IPS-18a (cell line): ENCODE data around the gene HOXA5.

Source experiments
- H3K27ac ChIP-seq: one replicate; pipeline ENCODE4 v1.5.1; 2013; ENCODE audit warnings: low read length
- H3K27me3 ChIP-seq: one replicate; pipeline ENCODE4 v1.6.1; 2013; ENCODE audit warnings: mild to moderate bottlenecking, low read length; ENCODE audit not compliant: control insufficient read depth, insufficient read depth
- H3K36me3 ChIP-seq: one replicate; pipeline ENCODE4 v1.6.1; 2013; ENCODE audit warnings: low read depth, low read length; ENCODE audit not compliant: control insufficient read depth
- H3K4me1 ChIP-seq: one replicate; pipeline ENCODE4 v1.6.1; 2013; ENCODE audit warnings: low read depth, low read length; ENCODE audit not compliant: control insufficient read depth
- H3K4me3 ChIP-seq: one replicate; pipeline ENCODE4 v1.5.1; 2013; ENCODE audit warnings: low read length
- H3K9ac ChIP-seq: one replicate; pipeline ENCODE4 v1.6.1; 2013; ENCODE audit warnings: mild to moderate bottlenecking, low read length, moderate library complexity
- H3K9me3 ChIP-seq: one replicate; pipeline ENCODE4 v1.6.1; 2013; ENCODE audit warnings: low read depth, low read length; ENCODE audit not compliant: control insufficient read depth

Gene HOXA5

DNA sequence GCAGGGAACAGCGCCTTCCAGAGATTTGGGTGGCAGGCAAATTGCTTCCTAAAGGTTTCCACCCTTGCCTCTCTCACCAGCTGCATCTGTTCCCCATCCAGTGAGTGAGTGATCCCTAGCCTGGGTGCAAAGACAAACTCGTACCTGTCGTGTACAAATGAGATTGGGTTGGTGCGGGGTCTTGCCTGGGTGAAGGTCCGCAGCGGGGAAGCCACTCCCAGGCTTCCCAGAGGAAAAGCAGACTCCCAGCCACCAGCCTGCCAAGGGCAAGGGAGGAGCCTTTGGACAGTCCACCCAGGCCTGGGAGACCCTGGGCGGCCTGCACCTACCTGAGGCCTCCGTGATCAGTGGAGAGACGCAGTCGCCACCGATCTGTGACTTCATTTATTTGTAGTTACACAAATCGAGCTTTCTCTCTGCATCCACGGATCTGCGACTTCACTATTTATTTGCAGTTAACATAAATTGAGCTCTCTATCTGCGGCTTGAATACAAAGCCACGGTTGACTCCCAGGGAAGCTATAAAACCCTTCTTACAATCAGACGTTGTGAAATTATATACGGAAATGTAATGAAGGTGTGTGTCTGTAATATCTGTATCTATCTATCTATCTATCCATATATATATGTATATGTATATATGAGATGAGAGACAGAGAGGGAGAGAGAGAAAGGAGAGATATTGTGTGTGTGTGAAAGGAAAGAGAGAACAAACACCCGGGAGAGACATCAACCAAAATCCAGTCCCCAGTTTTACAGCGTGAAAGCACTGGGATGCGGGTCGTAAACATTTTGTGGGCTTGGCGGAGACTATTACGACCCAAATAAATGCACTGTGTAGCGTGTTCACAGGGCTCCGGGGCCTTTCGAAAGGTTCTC, 16.0 kb upstream of the HOXA5 start:
- Histone ChIP-seq H3K27ac (no peak overlapping the region), H3K36me3 (no peaks in the 10 kb centered on the region), H3K9me3 (no peaks in the 10 kb centered on the region), H3K4me3 (no peak overlapping the region), H3K4me1 (peaks cover 3% of the 10 kb centered on the region), H3K27me3 (peaks cover 100% of the 10 kb centered on the region), H3K9ac (no peak overlapping the region)

DNA sequence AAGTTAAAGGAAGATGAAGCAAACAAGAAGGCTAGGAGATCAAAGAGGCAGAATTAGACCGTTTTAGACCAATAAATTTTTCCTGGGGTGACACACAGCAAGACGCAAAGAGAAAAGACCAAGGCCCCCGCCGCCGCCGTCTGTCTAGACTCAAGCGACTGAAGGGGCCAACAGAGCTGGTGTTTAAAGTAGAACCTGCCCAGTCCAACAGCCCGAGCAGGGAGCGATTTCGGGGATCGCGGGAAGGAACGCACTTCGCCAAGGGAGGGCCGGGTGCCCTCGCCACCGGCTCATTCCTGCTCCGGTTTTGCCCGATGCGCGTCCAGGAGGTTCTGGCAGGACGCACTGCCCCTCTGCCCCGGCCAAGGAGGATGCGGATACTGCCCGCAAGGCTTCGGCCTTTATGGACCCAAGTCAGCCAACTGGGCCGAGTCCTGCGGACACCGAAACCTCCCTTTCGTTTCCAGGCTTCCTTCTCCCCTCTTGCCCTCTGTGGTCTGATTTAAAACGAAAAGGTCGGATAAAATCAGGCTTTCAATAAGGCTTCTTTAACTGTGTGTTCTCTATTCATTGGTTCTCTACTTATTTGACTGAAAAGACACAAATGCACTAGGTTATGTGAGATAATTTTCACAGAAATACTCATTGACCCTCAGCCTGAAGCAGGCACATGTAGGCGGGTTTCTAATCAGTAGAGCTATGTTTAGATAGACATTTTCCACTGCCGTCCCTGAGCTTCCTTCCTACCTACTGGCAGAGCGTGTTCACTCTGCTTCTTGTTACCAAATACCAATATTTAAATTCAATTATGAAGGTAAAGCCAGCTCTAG, 15.2 kb upstream of the HOXA5 start:
- Histone ChIP-seq H3K9me3 (no peaks in the 10 kb centered on the region), H3K9ac (no peak overlapping the region)

DNA sequence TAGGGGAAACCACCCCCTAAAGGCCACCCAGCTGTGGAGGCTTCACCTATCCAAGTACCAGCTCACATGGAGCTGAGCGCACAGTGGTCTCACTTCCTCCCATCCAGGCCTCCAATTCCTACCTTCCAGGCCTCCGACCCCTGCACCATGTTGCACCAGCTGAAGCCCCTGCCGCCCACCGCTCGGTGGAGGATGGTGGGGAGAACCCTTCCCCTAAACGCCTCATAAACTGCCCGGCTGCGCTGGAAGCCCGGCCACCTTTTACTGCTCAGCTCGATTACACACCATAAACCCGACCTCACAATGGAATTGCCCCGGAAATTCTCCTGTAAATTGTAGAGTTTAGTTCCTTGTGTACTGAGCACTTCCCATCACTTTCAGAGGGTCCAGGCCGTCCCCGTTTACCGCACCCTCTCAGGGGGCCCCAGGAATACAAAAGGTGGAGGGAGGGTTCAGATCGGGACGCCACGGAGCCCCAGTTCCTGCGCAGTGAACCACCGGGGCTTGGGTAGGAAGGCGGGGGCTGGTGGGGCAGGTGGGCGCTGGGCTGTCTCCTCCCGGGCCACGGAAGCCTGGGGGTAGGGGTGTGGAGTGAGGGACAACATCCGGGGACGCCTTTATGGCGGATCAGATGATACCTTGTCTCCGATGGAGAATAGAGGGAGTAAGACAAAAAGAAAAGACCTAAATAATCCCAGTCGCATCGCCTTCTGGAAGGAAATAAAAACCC, 14.4 kb upstream of the HOXA5 start:
- Histone ChIP-seq H3K27me3 (peaks cover 100% of the 10 kb centered on the region), H3K36me3 (no peaks in the 10 kb centered on the region), H3K9me3 (no peaks in the 10 kb centered on the region), H3K4me3 (no peak overlapping the region), H3K9ac (no peak overlapping the region), H3K4me1 (peaks cover 3% of the 10 kb centered on the region), H3K27ac (no peak overlapping the region)

More for the DNA sequence above, 15.2 kb upstream of the HOXA5 start:
- Histone ChIP-seq H3K4me1 (peaks cover 3% of the 10 kb centered on the region), H3K36me3 (no peaks in the 10 kb centered on the region), H3K27ac (no peak overlapping the region), H3K27me3 (peaks cover 100% of the 10 kb centered on the region), H3K4me3 (no peak overlapping the region)

DNA sequence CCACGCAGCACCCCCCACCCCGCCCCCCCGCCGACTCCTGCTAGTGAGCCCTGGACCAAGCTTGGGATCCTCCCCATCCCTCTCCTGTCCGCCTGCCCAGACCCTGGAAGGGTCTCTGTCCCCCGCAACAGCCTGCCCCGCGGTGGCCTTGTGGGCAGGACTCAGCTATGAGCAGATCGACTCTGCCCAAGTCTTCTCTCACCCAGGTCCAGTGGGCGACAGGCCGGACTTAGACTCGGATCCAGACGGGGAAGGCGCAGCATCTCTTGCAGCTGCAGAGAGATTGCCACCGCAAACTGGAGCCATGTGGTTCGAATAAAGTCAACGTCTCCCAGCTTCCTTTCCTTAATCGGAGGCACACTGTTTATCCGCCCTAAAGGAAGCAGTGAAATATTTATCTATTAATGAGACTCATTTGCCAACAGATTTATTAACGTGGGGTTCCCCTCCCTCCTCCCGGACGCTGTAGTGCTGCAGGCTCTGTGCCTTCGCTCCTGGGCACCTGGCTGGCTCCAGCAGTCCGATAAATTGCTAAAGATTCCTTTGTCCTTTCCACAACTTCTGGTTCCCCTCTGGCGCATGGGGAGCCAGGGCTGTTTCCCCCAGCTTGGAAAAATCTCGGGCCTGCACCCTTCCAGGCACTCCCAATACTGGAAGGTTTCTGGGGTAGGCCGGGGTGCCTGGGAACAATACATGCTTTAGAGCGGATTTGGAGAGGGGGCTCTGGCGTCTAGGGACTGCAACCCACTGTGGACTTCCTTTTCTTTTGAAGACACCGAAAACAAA, 13.6 kb upstream of the HOXA5 start:
- Histone ChIP-seq H3K4me3 (no peak overlapping the region), H3K9me3 (no peaks in the 10 kb centered on the region), H3K4me1 (peaks cover 3% of the 10 kb centered on the region), H3K27ac (no peak overlapping the region), H3K36me3 (no peaks in the 10 kb centered on the region), H3K9ac (no peak overlapping the region), H3K27me3 (peaks cover 100% of the 10 kb centered on the region)

DNA sequence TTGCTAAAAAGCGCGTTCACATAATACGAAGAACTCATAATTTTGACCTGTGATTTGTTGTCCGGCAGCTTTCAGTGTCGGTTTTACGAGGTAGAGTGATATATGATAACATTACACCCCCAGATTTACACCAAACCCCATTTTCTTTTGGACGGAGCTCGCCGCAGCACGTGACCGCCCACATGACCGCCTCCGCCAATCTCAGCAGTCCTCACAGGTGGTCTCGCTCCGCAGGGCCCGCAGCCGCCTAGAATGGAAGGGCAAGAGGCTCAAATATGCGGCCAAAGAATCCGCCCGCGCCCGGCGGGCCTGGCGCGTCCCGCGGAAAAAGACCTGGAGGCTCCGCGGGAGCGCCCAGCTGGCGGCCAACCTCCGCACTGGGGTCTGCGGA, 13.0 kb upstream of the HOXA5 start, which contains the start of gene HOXA7:
Gene HOXA7, minus strand, starts transcription at position 168 of the 391 bp plus-strand sequence. Its CDS starts 130 bp downstream, at position 38.
- H3K27ac ChIP-seq: no peak within 1 kb of the TSS

DNA sequence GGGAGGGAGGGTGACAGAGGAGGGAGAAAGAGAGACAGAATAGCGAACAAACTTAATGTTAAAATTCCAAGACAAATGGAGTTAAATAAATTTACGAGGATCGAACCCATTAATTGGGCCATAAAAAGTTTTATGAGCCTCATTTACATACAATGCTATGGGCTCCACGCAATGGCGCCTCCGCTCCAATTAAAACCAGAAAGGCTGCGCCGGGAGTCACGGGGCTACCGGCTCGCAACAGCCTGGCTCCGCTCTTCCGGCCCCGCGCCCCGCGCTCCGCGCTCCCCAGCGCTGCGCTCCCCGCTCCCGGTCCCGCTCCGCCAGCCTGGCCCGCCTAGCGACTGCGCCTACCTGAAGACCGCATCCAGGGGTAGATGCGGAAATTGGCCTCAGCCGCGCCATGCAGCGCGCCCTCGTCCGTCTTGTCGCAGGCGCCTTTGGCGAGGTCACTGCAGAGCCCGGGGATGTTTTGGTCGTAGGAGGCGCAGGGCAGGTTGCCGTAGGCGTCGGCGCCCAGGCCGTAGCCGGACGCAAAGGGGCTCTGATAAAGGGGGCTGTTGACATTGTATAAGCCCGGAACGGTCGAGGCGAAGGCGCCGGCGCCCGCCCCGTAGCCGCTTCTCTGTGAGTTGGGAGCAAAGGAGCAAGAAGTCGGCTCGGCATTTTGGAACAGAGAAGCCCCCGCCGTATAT, 12.5 kb upstream of the HOXA5 start:
- no peak overlapping the region for H3K27ac ChIP-seq
- peak overlapping the region; percentile 51 for H3K4me3 ChIP-seq
- H3K9ac ChIP-seq: no peak overlapping the region
- H3K9me3 ChIP-seq: no peaks in the 10 kb centered on the region
- no peaks in the 10 kb centered on the region for H3K36me3 ChIP-seq
- peaks cover 3% of the 10 kb centered on the region for H3K4me1 ChIP-seq
- peaks cover 100% of the 10 kb centered on the region for H3K27me3 ChIP-seq

More for the DNA sequence above, 13.0 kb upstream of the HOXA5 start, which contains the start of gene HOXA7:
- H3K4me1 ChIP-seq: peaks cover 3% of the 10 kb centered on the region
- H3K9me3 ChIP-seq: no peaks in the 10 kb centered on the region
- H3K4me3 ChIP-seq: peak within 1 kb of the TSS; percentile 51
- no peaks in the 10 kb centered on the region for H3K36me3 ChIP-seq
- H3K27me3 ChIP-seq: peaks cover 100% of the 10 kb centered on the region
- no peak within 1 kb of the TSS for H3K9ac ChIP-seq

DNA sequence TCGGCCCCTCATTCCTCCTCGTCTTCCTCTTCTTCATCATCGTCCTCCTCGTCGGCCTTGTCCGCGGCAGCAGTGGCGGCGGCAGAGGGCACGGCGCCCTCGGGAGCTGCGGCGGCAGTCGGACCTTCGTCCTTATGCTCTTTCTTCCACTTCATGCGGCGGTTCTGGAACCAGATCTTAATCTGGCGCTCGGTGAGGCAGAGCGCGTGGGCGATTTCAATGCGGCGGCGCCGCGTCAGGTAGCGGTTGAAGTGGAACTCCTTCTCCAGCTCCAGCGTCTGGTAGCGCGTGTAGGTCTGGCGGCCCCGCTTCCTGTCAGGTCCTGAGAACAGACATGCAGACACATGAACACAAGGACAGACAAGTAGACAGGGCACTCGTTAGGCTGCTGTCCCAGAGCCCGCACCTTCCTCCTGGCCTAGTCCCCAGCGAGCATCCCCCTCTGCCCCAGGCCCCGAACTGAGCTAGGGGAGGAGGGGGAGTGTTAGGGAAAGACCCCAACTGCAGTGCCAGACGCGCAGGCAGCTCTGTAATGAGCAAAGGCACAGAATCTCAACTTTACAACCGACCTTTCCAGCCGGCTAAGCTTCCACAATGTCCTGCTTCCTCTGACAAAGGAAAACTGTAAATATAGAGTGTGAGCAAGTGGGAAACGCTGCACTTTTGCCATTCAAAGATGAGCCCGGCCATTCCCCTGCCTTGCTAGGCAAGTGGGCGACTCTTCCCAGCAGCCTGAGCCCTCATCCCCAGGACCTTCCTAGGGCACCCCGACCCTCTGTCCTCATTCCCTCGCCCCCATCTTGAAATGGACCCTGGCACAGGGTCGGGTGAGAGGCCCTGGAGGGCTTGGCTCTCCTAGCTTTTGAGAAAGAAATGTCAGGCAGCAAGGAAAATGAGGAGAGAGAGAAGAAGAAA, 11.7 kb upstream of the HOXA5 start:
- Histone ChIP-seq H3K9me3 (no peaks in the 10 kb centered on the region), H3K27ac (no peak overlapping the region), H3K27me3 (peaks cover 100% of the 10 kb centered on the region), H3K36me3 (no peaks in the 10 kb centered on the region), H3K9ac (no peak overlapping the region), H3K4me3 (no peak overlapping the region), H3K4me1 (peaks cover 3% of the 10 kb centered on the region)

DNA sequence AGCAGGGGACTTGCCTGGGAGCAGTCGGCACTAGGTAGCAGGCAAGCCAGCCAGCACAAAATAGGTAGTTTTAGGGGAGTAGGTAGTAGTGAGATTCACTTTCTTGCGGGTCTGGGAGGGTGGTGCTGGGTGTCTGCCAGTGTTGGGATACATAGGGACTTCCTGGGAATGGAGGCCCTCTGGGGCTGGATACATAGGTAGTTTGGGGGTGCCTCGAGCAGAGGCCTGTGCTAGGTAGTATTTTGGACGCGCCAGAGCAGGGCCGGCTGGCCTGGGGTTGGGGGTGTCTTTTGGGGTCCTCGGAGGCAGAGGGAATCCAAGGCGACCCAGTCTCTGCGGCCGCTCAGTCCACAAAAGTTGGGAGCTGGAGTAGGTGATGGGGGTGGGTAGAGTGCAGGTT, 10.9 kb upstream of the HOXA5 start:
- Histone ChIP-seq H3K27ac (no peak overlapping the region), H3K9ac (no peak overlapping the region), H3K4me3 (no peak overlapping the region), H3K27me3 (peaks cover 100% of the 10 kb centered on the region), H3K4me1 (peaks cover 3% of the 10 kb centered on the region), H3K9me3 (no peaks in the 10 kb centered on the region), H3K36me3 (no peaks in the 10 kb centered on the region)

DNA sequence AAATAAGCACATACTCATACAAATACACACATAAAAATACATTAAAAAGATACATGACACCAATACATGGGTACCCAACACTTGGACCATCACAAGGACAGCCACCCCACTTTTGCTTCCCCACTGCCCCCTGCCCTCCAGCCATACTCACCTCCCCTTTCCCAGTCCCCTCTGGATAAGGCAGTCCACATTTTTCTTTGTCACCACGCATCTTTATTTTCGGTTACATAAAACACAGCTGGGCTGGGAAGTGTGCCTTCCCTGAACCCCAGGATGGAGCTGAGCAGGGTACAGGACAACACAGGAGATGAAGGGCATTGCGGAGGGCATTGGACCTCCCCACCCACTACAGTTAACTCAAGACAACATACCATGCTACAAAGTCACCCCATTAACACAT, 10.0 kb upstream of the HOXA5 start:
- peaks cover 3% of the 10 kb centered on the region for H3K4me1 ChIP-seq
- no peak overlapping the region for H3K4me3 ChIP-seq
- peaks cover 100% of the 10 kb centered on the region for H3K27me3 ChIP-seq
- H3K9me3 ChIP-seq: no peaks in the 10 kb centered on the region
- H3K36me3 ChIP-seq: no peaks in the 10 kb centered on the region
- H3K9ac ChIP-seq: no peak overlapping the region
- H3K27ac ChIP-seq: no peak overlapping the region
